Hematopoietic multipotent progenitor cell treated with erythropoietin and hydrocortisone succinate and interleukin-3 and kit ligand, for 4 days (in vitro differentiated cells): Measurements from ENCODE around the gene THAP9.
A peak's percentile ranks its signal among the peaks of the same experiment; 100 is the strongest.
"Not testable (repeated sequence)": the region's sequence is repeated elsewhere in the genome, so short reads cannot be mapped to it uniquely, and the experiment has no call there.

Experiments
- DNase-seq: peaks from one replicate; pipeline ENCODE4 v3.0.0-alpha.2; 2015

The THAP9 gene, protein sequence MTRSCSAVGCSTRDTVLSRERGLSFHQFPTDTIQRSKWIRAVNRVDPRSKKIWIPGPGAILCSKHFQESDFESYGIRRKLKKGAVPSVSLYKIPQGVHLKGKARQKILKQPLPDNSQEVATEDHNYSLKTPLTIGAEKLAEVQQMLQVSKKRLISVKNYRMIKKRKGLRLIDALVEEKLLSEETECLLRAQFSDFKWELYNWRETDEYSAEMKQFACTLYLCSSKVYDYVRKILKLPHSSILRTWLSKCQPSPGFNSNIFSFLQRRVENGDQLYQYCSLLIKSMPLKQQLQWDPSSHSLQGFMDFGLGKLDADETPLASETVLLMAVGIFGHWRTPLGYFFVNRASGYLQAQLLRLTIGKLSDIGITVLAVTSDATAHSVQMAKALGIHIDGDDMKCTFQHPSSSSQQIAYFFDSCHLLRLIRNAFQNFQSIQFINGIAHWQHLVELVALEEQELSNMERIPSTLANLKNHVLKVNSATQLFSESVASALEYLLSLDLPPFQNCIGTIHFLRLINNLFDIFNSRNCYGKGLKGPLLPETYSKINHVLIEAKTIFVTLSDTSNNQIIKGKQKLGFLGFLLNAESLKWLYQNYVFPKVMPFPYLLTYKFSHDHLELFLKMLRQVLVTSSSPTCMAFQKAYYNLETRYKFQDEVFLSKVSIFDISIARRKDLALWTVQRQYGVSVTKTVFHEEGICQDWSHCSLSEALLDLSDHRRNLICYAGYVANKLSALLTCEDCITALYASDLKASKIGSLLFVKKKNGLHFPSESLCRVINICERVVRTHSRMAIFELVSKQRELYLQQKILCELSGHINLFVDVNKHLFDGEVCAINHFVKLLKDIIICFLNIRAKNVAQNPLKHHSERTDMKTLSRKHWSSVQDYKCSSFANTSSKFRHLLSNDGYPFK

DNA sequence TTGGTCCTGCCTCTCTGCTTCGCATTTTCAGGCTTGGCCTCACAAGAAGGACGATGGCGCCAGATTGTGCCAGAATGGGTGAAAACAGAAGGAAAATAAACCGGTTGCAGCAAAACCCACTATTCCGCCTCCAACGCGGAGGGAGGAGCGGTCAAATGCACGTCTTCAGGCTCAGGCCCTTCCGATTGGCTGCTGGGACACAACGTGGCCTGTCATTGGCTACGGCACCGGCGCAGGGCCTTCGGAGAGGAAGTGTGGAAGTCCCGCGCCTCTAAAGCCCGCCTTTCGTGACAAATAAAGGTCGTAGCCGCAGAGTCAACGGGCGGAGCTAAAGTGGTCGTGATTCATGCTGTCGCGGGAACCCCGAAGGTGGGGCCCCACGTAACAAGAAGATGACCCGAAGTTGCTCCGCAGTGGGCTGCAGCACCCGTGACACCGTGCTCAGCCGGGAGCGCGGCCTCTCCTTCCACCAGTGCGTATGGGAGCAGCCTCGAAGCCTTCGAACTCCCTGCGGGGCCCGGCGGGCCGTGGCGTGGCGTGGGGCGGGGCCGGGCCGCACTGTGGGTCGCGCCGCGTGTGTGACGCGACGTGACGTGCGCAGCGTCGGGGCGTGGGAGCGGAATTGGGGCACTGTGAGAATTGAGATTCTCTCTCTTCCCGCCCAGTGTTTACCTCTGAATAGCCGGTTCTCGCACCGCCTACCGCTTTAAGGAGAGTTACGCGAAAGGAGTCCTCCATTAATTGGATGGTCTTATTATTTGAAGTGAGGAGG lies at the start of gene THAP9:
Gene THAP9 (plus strand): TSS at position 325 of the 772 bp plus-strand sequence. CDS start 68 bp downstream, at position 393.
- DNase-seq, result peak; percentile 100

DNA sequence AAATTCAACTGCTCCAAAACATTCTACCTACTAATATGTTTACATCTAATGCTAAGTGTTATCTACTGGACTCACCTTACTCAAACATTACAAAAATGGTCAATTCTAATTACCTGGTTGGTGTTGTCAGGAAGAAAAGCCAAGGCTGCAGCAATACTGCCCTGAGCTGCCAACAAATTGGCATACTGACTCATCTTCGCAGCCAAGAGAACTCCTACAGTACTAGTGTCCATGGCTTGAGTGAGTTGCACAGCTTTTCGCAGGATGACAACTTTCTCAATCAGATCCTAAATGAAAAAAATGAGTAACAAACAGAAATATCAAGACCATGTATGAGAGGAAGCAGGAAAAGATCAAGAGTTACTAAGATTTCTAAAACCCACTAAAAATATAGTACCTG lies 49.2 kb upstream of the THAP9 start:
- no peak for DNase-seq

DNA sequence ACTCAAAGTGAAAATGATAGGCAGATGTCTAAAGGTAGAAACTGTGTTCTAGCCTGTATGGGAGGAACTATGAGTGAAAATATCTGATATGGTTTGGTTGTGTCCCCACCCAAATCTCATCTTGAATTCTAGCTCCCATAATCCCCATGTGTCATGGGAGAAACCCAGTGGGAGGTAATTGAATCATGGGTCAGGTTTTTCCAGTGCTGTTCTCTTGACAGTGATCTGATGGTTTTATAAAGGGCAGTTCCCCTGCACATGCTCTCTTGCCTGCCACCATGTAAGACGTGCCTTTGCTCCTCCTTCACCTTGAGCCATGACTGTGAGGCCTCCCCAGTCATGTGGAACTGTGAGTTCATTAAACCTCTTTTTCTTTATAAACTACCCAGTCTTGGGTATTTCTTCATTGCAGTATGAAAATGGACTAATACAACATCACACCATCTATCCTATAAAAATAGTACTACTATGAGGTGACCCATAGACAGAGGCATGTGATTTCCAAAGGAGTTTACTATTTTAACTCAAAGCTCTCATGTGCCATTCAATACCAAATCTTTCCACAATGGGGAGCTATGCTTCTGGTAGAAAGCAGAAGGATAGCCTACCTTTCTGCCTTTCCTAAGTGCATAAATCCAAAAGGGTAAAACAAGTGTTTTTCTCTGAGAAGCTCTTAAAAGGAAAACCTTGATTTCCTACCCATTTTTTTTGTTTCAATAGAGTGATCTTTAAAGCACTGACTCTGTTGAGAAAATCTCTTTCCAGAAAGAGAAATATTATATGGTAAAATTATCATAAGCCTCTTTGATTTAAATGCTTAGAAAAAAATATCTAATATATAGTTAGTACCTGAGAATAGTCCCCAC lies 48.4 kb upstream of the THAP9 start:
- DNase-seq, result peak; percentile 72

DNA sequence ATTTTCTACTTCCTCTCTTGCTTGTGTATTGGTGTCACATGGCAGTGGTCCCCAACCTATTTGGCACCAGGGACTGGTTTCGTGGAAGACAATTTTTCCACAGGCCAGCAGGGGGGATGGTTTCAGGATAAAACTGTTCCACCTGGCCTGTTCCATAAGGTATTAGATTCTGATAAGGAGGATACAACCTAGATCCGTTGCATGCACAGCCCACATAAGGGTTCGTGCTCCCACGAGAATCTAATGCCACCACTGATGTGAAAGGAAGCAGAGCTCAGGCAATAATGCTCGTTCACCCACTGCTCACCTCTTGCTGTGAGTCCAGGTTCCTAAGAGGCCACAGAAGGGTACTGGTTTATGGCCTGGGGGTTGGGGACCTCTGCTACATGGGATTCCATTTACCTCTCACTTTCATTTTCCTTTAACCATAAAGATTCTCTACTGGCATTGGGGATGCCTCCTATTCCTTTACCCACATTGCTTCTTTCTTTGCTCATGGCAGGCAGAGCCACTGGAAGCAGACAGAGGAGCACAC lies 47.7 kb upstream of the THAP9 start:
- DNase-seq, result peak; percentile 21

DNA sequence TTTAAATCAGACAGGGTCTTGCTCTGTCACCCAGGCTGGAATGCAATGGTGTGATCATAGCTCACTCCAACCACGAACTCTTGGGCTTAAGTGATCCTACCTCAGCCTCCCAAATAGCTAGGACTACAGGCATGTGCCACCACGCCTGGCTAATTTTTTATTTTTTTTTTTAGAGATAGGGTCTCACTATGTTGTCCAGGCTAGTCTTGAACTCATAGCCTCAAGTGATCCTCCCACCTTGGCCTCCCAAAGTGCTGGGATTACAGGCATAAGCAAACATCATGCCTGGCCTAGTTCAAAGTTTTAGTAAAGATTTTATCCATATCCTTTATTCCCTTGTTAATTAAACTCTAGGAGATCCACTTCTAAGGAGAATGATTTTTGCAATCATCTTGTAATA lies 40.0 kb upstream of the THAP9 start:
- DNase-seq, result not testable (repeated sequence)

DNA sequence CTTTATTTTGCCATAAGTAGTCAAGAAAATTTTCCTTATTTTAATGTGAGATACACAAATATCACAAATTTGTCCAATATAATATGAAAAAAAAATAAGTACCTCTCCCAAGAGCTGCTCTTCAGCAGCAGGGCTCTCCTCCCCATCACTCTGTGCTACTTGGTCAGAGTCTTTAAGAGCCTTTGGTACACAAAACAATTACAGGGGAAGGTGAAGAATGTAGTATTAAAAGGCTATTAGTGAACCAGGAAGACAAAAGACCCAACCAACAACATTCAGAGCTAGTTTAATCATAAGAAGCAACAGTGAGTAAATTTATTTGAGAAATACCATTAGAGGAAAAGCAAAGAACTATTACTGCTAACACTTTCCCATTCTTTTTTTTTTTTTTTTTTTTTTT lies 39.0 kb upstream of the THAP9 start:
- no peak for DNase-seq

DNA sequence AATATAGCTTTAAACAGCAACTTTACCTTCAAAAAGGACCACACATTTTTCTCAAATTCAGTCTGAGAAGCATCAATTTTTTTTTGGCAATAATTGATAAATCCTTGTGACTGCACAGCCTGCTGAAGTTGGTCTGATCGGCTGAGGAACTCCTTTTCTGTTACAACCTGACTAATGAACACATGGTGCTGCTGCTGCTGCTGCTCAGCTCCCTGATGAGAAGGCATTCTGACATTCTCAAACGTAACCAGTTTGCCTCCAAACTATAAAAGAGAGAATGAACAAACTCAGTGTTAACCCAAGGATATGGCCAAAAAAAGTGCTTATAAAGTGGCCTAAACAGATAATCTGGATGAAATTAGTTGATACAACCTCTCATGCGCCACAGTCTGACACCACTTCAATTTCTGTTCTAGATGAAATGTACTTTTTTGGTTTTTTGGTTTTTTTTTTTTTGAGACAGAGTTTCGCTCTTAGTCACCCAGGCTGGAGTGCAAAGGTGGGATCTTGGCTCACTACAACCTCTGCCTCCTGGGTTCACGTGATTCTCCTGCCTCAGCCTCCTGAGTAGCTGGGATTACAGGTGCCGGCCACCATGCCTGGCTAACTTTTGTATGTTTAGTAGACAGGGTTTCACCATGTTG lies 36.1 kb upstream of the THAP9 start:
- DNase-seq, result no peak

DNA sequence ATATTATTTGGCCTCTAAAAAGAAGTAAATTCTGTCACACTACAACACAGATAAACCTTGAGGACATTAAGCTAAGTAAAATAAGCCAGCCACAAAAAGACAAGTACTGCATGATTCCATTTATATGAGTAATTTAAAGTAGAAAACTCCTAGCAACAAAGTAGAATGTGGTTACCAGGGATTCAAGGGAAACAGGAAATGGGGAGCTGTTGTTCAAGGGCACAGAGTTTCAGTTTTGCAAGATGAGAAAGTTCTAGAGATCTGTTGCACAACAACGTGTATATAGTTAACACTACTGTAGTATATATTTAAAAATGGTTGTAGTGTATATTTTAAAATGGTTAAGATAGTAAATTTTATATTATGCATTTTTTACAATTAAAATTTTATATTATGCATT lies 34.9 kb upstream of the THAP9 start:
- DNase-seq, result peak; percentile 73

DNA sequence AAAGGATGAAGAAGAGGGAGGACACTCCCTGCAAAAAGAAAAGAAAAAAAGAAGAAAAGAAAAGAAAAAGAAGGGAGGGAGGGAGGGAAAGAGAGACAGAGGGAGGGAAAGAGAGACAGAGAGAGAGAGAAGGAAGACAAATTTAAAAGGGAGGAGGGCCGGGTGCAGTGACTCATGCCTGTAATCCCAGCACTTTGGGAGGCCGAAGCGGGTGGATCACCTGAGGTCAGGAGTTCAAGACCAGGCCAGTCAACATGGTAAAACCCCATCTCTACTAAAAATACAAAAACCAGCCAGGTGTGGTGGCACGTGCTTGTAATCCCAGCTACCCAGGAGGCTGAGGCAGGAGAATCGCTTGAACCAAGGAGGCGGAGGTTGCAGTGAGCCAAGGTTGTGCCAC lies 34.5 kb upstream of the THAP9 start:
- not testable (repeated sequence) for DNase-seq

DNA sequence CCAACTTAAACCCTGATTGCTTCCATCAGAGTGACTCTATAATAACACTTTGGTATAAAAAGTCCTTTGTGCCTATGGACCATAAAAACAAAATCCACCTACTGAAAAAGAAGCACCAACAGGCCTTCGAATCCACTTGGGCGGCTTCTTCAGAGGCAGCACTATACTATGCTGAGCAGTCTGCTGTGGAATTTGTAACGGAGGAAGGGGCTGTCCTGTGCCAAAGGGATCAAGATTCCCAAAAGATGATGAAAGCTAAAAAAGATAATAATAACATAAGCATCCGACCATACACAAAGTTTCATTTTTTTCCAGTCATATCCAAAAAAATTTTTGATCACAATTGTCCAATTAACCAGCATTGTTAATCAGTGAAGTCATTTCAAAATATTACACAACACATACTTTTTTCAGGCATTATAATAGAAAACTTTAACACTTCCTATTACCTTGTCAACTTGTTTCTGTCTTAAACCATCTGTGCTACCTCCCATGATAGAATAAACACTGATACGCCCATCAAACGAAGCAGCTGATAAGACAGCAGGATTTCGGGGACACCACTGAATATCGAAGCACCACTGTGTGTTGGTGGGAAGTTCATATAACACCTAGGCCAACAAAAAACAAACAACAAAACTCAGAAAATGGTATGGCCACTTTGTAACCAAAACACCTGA lies 33.7 kb upstream of the THAP9 start:
- DNase-seq, result no peak

DNA sequence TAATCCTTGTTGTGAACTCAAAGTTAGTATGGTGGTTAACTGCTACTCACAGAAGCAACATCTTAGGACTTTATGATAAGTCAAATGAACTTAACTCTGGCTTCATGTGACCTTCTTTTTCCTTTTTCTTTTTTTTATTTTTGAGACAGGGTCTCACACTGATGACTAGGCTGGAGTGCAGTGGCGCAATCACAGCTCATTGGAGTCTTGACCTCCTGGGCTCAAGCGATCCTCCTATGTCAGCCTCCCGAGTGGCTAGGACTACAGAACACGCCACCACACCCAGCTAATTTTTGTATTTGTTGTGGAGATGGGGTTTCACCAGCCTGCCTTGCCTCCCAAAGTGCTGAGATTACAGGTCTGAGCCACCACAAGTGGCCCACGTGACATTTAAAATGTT lies 32.0 kb upstream of the THAP9 start:
- no peak for DNase-seq

DNA sequence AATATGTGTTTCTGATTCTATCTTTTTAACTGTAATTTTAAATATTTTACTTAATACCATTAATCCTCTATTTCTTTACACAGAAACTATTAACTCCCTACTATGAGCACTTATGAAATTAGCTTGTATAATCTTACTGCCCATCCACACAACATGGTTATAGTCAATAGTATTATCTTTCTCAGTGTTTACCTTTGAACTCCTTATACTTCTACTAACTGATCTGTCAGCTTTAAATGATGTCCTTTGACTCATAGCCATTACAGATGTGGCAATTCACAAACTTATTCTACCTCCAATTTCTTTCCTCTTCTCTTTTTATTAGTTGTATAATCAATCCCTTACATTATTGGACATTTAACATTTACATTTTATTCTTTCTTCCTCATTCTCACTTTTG lies 15.1 kb upstream of the THAP9 start:
- DNase-seq, result no peak

DNA sequence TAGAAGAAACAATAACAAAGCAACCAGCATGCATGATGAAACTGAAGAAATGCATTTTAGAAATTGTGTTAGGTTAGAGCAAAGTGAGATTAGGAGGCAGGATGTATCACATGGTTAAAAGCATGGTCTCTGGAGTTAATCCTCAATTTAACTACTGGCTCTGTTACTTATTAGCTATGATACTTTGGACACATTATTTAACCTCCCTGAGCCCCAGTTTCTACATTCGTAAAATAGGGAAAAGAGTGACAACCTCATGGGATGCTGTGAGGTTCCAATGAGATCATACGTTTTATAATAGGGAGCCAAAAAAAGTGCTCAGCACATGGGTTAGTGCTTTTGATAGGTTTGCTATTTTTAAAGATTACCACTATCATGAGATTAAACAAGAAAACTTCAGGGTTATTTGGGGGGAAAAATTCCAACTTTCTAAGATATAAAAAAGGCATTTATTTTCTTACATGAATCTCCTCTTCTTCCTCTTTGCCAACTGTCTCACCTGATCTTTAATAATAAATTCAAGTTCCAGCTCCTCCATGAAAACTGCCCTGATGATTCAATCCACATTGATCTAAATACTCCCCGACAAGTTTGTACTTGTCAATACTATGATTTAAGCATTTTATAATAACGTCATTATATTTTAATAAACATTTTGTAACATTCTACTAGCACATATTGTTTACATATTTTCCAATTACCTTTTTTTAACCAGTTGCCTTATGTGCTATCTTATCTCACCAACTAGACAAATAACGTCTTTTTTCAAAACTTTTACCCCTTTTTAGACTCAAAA lies 14.2 kb upstream of the THAP9 start:
- DNase-seq, result no peak

DNA sequence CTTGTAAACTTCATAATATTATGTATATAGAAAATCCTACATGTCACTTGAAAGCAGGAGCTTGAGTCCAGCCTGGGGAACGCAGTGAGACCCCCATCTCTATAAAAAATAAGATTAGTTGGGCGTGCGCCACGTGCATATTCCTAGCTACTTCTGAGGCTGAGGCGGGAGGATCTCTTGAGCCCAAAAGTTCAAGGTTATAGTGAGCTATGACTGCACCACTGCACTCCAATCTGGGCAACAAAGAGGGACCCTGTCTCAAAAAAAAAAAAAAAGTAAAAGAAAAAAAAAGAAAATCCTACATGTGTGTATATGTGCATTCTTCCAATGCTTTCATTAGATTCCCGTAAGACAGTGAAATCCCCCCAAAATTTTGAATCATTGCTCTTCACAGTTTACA lies 11.2 kb upstream of the THAP9 start:
- no peak for DNase-seq

DNA sequence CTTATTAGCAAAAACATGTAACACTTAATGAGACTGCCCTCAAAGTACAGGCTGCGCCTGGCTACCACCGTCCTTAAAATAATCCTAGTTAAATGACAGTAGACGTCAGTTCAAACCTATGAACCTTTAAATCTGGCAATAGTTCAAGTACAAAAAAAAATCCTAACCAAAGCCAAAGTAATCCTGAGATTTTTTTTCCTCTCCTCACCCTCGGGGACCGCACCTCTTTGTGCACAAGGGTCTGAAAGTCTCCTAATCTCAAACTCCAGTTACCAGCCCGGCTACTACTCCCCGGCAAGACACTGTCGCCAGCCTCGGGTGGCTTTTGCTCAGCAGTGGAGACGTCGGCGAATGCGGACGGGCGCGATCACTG lies 10.0 kb upstream of the THAP9 start:
- DNase-seq, result no peak

DNA sequence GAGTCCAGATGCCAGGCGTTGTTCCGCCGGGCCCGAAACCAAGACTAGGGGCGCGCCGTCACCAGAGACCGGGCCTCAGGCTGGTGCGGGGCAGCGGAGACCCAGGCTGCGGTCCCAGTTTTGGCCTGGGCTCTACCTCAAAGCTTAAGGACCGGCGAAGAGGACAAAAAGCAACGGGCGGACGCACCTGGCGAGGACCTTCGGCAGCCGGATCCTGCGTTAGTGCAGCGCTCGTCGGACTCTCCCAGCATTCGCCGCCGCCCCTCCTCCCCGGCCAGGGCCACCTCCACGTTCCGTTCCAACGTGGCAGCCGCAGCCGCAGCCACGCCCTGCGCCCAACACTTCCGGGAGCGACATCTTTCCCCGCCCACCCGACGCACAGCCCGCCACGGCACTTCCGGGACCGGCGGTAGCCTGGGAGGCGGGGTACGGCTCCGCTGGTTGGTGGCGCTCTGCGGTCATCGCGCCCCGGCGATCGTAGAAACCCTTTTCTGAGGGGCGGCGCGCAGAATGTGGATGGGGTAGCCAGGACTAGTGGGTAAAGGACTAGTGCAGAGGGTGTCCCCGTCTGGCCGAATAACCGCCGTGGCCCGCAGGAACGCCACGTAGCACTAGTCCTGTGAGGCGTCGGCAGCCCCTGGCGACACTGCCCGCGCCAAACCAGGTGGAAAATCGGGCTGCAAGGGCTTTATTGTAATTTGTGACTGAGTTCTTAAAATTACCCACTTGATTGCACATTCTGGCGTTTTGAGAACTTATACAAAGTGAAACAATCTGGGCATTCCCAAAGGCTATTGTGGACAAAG lies 9.4 kb upstream of the THAP9 start, which contains the start of gene SEC31A:
Gene SEC31A (minus strand): TSS at position 253 of the 806 bp plus-strand sequence. CDS start 9,217 bp downstream, outside the sequence.
- DNase-seq, result peak; percentile 99

DNA sequence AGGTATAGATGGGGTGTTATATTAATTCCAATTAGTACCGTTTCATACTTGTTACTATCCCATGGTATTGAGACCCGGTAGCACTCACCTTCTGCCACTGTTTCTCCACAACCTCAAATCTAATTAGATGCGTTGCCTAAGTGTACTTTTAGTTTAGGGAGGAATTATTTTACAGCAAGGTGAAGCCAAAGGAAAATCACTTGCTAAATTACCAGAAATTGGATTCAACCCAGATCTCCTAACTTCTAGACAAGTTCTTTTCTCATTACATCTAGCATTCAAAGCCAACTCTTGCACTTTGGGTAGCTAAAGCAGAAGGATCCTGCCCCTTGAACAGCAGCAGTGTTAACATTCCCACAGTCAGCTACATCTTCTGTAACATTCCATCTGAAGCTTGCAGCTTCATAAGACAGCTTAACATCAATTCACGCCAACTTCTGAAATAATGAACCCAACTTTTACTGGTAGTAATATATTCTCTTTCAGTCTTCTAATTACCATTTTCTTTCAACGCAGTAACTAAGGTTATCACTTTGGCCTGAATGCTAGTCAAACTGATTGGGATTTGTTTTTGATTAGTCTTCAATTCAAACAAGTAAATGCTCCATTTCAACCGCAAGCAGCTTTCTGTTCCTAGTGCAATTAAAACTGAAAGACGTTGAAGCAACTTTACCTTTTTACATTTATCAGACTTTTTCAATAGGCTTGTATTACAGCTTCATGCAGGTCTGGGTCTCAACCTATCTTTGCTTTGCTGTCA lies 8.6 kb upstream of the THAP9 start:
- DNase-seq, result no peak

DNA sequence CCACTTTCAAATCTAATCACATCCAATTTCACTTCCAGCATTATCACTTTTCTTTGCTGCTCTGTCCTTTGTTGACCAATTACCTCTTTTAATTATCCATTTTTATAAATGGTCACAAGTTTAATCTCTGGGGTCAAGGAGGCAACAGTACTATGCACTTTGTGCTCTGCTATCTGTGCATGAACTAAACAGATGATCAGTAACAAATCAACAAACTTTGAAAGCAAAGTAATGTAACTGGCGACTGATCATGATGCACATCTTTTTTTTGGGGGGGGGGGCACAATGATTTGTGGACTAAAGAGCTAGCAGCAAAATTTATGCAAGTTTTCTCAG lies 8.1 kb upstream of the THAP9 start:
- DNase-seq, result no peak
